K562 (cell line): ENCODE results near the gene DDC. TPM values are rescaled to one million over a fixed set of nuclear protein-coding genes. Genes with fewer than 3 reads are reported as not detected.

Experiments
- ATAC-seq: fragments of 200-7000 bp; cut with Tn5 transposase; 3 replicates; pipeline ENCODE4 v1.9.1; 2020; ENCODE audit warnings: moderate library complexity
- BruUV-seq: library from RNA; stranded (reverse); fragments of 400-500 nt; replicated peaks from 2 replicates; lab custom pipeline; 2021; lab: Mats Ljungman, UMichigan
- CTCF ChIA-PET: fragments of 300-600 bp; formaldehyde crosslinking; extraction: SDS; loops from one replicate; lab custom pipeline; 2021; ENCODE audit warnings: low intra/inter-chr PET ratio; lab: Yijun Ruan, JAX
- POLR2A ChIA-PET: fragments of 300-600, 350-650 bp; sonication (Branson Sonifier 250); formaldehyde crosslinking; extraction: SDS; loops from one replicate; lab custom pipeline; 2021; ENCODE audit warnings: antibody characterized with exemption, inconsistent platforms; lab: Yijun Ruan, JAX
- DNase-seq, 4 experiments: peaks; one replicate each; pipeline versions ENCODE4 v3.0.0 to v3.0.0-alpha.2; 2011 to 2018; ENCODE audit warnings: low spot score in 3 of 4, mixed read lengths in 3 of 4; ENCODE audit errors: extremely low read depth in 1 of 4
- FAIRE-seq: peaks from 2 replicates; lab custom pipeline; 2011; peaks lifted over from hg19 to GRCh38; lab: Jason Lieb, UNC
- H2AFZ ChIP-seq: 2 replicates; pipeline ENCODE4 v1.6.0; 2011; ENCODE audit warnings: low read depth, low read length, control low read depth, inconsistent platforms
- H3K27ac ChIP-seq: fragments of 200-600 bp; 3 replicates; pipeline ENCODE4 v1.8.0; 2011; ENCODE audit warnings: low read depth, mild to moderate bottlenecking, control low read depth, inconsistent platforms, low read length, moderate library complexity, mixed read lengths; ENCODE audit errors: extremely low read depth
- H3K27me3 ChIP-seq, 2 experiments: fragments of 300-600 bp in 1 of 2; 2 replicates in 1 of 2; 3 replicates in 1 of 2; pipeline versions ENCODE4 v1.6.0 to v1.8.0; 2011; ENCODE audit warnings: inconsistent platforms in 2 of 2, low read length in 2 of 2, mild to moderate bottlenecking in 1 of 2, mixed read lengths in 1 of 2, moderate library complexity in 1 of 2; ENCODE audit not compliant: control insufficient read depth in 2 of 2, insufficient read depth in 2 of 2
- H3K36me3 ChIP-seq: fragments of 300-600 bp; 3 replicates; pipeline ENCODE4 v1.8.0; 2011; ENCODE audit warnings: mild to moderate bottlenecking, low read length, inconsistent platforms; ENCODE audit not compliant: control insufficient read depth, insufficient read depth
- H3K4me1 ChIP-seq, 2 experiments: fragments of 200-600 bp in 1 of 2; replicated peaks in 1 of 2; 2 replicates in 1 of 2; 3 replicates in 1 of 2; pipeline versions ENCODE4 v1.5.1 to v1.8.0; 2011; ENCODE audit warnings: inconsistent platforms in 2 of 2, low read length in 2 of 2, mild to moderate bottlenecking in 1 of 2, mixed read lengths in 1 of 2, moderate library complexity in 1 of 2; ENCODE audit not compliant: control insufficient read depth in 2 of 2, insufficient read depth in 2 of 2
- H3K4me2 ChIP-seq: 2 replicates; pipeline ENCODE4 v1.6.1; 2011; ENCODE audit warnings: low read length, control low read depth, inconsistent platforms, mixed read lengths; ENCODE audit not compliant: insufficient read depth
- H3K4me3 ChIP-seq: fragments of 200-600 bp; sonication (generic), shearing (Covaris generic); 2 replicates; pipeline ENCODE4 v1.5.1; 2016; ENCODE audit warnings: control low read depth, inconsistent platforms
- H3K79me2 ChIP-seq: fragments of 200-600 bp; 3 replicates; pipeline ENCODE4 v1.8.0; 2011; ENCODE audit warnings: low read length, inconsistent platforms; ENCODE audit not compliant: control insufficient read depth, insufficient read depth
- H3K9ac ChIP-seq, 2 experiments: 2 replicates each; pipeline versions ENCODE4 v1.6.0 to v1.6.1; 2011; ENCODE audit warnings: low read depth in 2 of 2, low read length in 2 of 2, control low read depth in 1 of 2, inconsistent platforms in 1 of 2, mild to moderate bottlenecking in 1 of 2, mixed read lengths in 1 of 2; ENCODE audit not compliant: insufficient read depth in 1 of 2
- H3K9me1 ChIP-seq: one replicate; pipeline ENCODE4 v1.6.0; 2011; ENCODE audit warnings: inconsistent platforms, mild to moderate bottlenecking, low read length, moderate library complexity; ENCODE audit not compliant: control insufficient read depth, insufficient read depth
- H3K9me3 ChIP-seq: replicated peaks from 2 replicates; pipeline ENCODE4 v1.5.1; 2011; ENCODE audit warnings: low read depth, low read length, inconsistent platforms; ENCODE audit not compliant: control insufficient read depth, insufficient read depth
- H4K20me1 ChIP-seq: replicated peaks from 2 replicates; pipeline ENCODE4 v1.6.1; 2011; ENCODE audit warnings: low read length, inconsistent platforms, mixed read lengths; ENCODE audit not compliant: control insufficient read depth, insufficient read depth
- HNRNPLL ChIP-seq: fragments of 200-400 bp; formaldehyde crosslinking; IDR thresholded peaks from 2 replicates; pipeline ENCODE4 v1.6.1; 2017; ENCODE audit warnings: low read length, low read depth, mild to moderate bottlenecking; ENCODE audit not compliant: poor library complexity, severe bottlenecking
- JUND ChIP-seq, 2 experiments: IDR thresholded peaks; 2 replicates in 1 of 2; 3 replicates in 1 of 2; pipeline ENCODE4 v1.6.1; 2011; ENCODE audit warnings: borderline replicate concordance in 2 of 2, low read depth in 2 of 2, low read length in 2 of 2, improper control_type of control experiment in 1 of 2, missing biosample characterization in 1 of 2, missing genetic modification characterization in 1 of 2, missing genetic modification reagents in 1 of 2
- LCOR ChIP-seq: sonication (generic); formaldehyde crosslinking; IDR thresholded peaks from 2 replicates; pipeline ENCODE4 v1.8.0; 2022; ENCODE audit warnings: mild to moderate bottlenecking, missing genetic modification reagents
- POLR2AphosphoS5 ChIP-seq: IDR thresholded peaks from 2 replicates; pipeline ENCODE4 v1.6.1; 2011; ENCODE audit warnings: mild to moderate bottlenecking, low read depth, low read length, moderate library complexity; ENCODE audit not compliant: control insufficient read depth, insufficient read depth
- XRCC5 ChIP-seq: fragments of 200-400 bp; formaldehyde crosslinking; IDR thresholded peaks from 2 replicates; pipeline ENCODE4 v1.6.1; 2017; ENCODE audit warnings: low read depth, mild to moderate bottlenecking, low read length
- WGBS: fragments of 100-300 bp; shearing (Covaris generic); methylation state at CpG from one replicate; pipeline ENCODE4 v1.1.6; 2016; ENCODE audit warnings: low coverage, mixed read lengths; ENCODE audit not compliant: insufficient coverage; ENCODE audit errors: missing lambda C conversion rate; 5-methylcytosine and 5-hydroxymethylcytosine counted together
- in situ Hi-C: fragments of 300-500 bp; cut with MboI; formaldehyde crosslinking; loops from 4 replicates; pipeline ENCODE4 v1.15.0; 2018; ENCODE audit warnings: inconsistent platforms, mixed read lengths
- intact Hi-C: fragments of 100-400 bp; cut with micrococcal nuclease; formaldehyde crosslinking; loops from 2 replicates; pipeline ENCODE4 v1.14.2; 2022
- polyA plus RNA-seq, 8 experiments: library from polyadenylated mRNA; depleted of rRNA in 4 of 8; stranded (reverse) in 5 of 8; unstranded in 3 of 8; fragments of >200 nt; fragmentation: Nextera tagmentation in 2 of 8; fragmentation: Illumina TruSeq in 1 of 8; extraction: Ambion mirVana in 2 of 8; extraction: Trizol in 1 of 8; gene quantifications; 2 replicates each; pipeline versions ENCODE4 v1.2.1 to v1.2.3, GENCODE V29; 2011 to 2014; ENCODE audit warnings: inconsistent platforms in 1 of 8, missing spikeins in 1 of 8
- total RNA-seq, 7 experiments: library from RNA; depleted of rRNA in 6 of 7; stranded (reverse); fragments of >200 nt in 6 of 7; fragmentation: Illumina TruSeq in 2 of 7; extraction: Trizol in 2 of 7; gene quantifications; 2 replicates each; pipeline versions ENCODE4 v1.2.1 to v1.2.3, GENCODE V29; 2011 to 2021; ENCODE audit warnings: low replicate concordance in 1 of 7
- TF ChIP-seq, protein P1 (sequence below): sonication (generic); formaldehyde crosslinking; IDR thresholded peaks from 2 replicates; pipeline ENCODE4 v1.8.1; 2023; ENCODE audit warnings: mild to moderate bottlenecking, missing genetic modification reagents
- TF ChIP-seq, protein P2 (sequence below), 2 experiments: fragments of 450-650 bp; formaldehyde crosslinking in 1 of 2; IDR thresholded peaks; 2 replicates each; pipeline versions ENCODE4 v1.4.0 to v1.6.1; 2014 to 2020; ENCODE audit warnings: mild to moderate bottlenecking in 2 of 2, borderline replicate concordance in 1 of 2, low read depth in 1 of 2

The DDC gene
- total and polyA plus RNA-seq, 9 of the 15 experiments (the other 6 are each of a cell fraction or from before 2014, with no cell fraction given), result not detected

DNA sequence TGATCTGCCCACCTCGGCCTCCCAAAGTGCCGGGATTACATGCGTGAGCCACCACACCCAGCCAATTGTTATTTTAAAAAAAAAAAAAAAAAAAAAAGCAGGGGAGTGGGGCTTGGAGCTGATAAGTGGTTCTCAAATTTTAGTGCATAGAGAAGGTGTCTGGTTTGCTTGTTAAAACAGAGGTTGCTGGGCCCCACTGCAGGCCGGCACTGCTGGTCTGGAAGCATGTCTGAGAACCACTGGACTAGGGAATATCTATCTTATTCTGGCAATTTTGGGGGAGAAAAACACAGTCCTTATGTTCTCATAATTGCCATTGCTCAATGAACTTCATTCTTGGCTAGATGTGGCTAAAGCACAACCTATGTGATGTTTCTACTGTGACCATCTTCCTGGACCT is 96.0 kb downstream of the DDC start (continued):
- TF ChIP-seq, protein P1, sequence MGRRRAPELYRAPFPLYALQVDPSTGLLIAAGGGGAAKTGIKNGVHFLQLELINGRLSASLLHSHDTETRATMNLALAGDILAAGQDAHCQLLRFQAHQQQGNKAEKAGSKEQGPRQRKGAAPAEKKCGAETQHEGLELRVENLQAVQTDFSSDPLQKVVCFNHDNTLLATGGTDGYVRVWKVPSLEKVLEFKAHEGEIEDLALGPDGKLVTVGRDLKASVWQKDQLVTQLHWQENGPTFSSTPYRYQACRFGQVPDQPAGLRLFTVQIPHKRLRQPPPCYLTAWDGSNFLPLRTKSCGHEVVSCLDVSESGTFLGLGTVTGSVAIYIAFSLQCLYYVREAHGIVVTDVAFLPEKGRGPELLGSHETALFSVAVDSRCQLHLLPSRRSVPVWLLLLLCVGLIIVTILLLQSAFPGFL (CRISPR knock-in tag), result no peak

DNA sequence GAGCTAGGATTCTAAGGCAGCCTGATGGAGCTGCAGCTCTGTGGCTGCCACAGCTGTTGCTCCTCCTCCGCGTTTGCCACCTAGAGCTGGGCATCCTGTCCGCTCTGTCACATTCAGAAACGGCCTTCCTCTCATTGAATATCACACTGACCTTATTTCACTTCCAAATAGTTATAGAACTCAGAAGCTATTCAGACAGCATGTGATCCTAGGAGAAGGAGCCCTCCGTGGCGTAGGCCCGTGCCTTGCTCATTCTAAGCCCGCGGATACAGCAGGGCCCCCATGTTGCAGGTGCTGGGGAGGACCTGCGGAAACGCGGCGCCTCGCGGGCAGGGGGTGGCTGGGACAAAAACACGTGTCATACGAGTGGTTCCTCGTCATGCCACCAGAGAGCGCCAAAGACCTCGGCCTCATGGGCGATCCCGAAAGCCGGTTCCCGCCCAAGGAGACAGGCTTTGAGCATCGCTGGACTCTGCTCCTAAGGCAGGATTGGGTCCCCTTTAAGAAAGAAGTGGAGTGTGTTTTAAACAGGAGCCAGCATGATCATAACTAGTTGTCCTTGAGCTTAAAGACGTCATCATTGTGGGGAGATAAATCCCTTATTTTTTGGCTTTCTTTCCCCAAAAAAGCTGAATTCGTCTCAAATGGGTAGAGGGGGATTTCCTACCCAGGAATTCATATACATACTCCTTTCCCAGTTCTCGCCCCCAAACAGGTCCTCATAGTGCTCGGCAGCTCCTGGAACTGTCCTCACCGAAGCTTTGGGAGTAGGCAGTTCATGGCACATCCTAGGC is 97.2 kb downstream of the DDC start:
- Histone ChIP-seq H3K4me1 (peaks cover 3 to 6% of the 10 kb centered on the region in 2 experiments; a peak in 3 of 5 replicates), H3K27me3 (peaks cover 13 to 56% of the 10 kb centered on the region in 2 experiments), H3K4me2 (peak overlapping the region; percentile 59), H3K9ac (peak overlapping the region; percentile 29 to 69; a peak in 2 of 4 replicates), H3K9me3 (no peaks in the 10 kb centered on the region), H2AFZ (peak overlapping the region; percentile 88), H3K4me3 (no peak overlapping the region), H3K27ac (no peak overlapping the region), H3K9me1 (no peaks in the 10 kb centered on the region), H4K20me1 (0 out of 2 replicates have a peak, but pooled peaks cover 3% of the 10 kb centered on the region), H3K79me2 (no peaks in the 10 kb centered on the region), H3K36me3 (no peaks in the 10 kb centered on the region)
- 3% methylated on average over 27 of the region's 30 CpGs for WGBS
- intact Hi-C loops, result loop anchor here (2.0 to 10.0 kb wide), 8 partner anchors 94 to 694 kb away; no protein-coding TSS in a partner anchor
- ATAC-seq, result peak; percentile 95
- CTCF ChIA-PET, result interaction anchor here (1.4 to 1.9 kb wide), 4 partner anchors 165 to 693 kb away, joined by 5 to 11 read pairs (median 10); no protein-coding TSS in a partner anchor
- POLR2A ChIA-PET, result interaction anchor here (0.6 kb wide), 1 partner anchor 102 kb away, joined by 4 read pairs; no protein-coding TSS in a partner anchor
- peak; percentile 95 for FAIRE-seq
- peak; percentile 79 to 87 (median 86) for DNase-seq
- no TSS peak for BruUV-seq
- in situ Hi-C loops, result loop anchor here (5.0 kb wide), 1 partner anchor 89 kb away; no protein-coding TSS in a partner anchor
- TF ChIP-seq XRCC5, result 0 out of 2 replicates have a peak, but pooled peaks have one; percentile 39
- TF ChIP-seq POLR2AphosphoS5, result no peak
- TF ChIP-seq LCOR (CRISPR knock-in tag), result peak; percentile 73; the same call in 1 of the 2 replicates
- TF ChIP-seq JUND (IDR thresholded peaks at IDR 0.05; ENCODE audit: borderline replicate concordance, low read depth, low read length), result 0 out of 2 replicates have a peak, but pooled peaks have one; percentile 36
- no peak; the same call in 2 of the 3 replicates for TF ChIP-seq JUND (tag; IDR thresholded peaks at IDR 0.05; ENCODE audit: borderline replicate concordance, low read depth, low read length)
- TF ChIP-seq, protein P2, sequence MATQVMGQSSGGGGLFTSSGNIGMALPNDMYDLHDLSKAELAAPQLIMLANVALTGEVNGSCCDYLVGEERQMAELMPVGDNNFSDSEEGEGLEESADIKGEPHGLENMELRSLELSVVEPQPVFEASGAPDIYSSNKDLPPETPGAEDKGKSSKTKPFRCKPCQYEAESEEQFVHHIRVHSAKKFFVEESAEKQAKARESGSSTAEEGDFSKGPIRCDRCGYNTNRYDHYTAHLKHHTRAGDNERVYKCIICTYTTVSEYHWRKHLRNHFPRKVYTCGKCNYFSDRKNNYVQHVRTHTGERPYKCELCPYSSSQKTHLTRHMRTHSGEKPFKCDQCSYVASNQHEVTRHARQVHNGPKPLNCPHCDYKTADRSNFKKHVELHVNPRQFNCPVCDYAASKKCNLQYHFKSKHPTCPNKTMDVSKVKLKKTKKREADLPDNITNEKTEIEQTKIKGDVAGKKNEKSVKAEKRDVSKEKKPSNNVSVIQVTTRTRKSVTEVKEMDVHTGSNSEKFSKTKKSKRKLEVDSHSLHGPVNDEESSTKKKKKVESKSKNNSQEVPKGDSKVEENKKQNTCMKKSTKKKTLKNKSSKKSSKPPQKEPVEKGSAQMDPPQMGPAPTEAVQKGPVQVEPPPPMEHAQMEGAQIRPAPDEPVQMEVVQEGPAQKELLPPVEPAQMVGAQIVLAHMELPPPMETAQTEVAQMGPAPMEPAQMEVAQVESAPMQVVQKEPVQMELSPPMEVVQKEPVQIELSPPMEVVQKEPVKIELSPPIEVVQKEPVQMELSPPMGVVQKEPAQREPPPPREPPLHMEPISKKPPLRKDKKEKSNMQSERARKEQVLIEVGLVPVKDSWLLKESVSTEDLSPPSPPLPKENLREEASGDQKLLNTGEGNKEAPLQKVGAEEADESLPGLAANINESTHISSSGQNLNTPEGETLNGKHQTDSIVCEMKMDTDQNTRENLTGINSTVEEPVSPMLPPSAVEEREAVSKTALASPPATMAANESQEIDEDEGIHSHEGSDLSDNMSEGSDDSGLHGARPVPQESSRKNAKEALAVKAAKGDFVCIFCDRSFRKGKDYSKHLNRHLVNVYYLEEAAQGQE (IDR thresholded peaks at IDR 0.05; ENCODE audit: borderline replicate concordance), result peak; percentile 93
- TF ChIP-seq, protein P2 (CRISPR knock-in tag; IDR thresholded peaks at IDR 0.05; ENCODE audit: low read depth), result no peak
- TF ChIP-seq HNRNPLL, result peak; percentile 24
